K562 (cell line): ENCODE results near the gene LGI4. TPM values are rescaled to one million over a fixed set of nuclear protein-coding genes. Genes with fewer than 3 reads are reported as not detected.

Experiments
- ATAC-seq: fragments of 200-7000 bp; cut with Tn5 transposase; 3 replicates; pipeline ENCODE4 v1.9.1; 2020; ENCODE audit warnings: moderate library complexity
- BruUV-seq: library from RNA; stranded (reverse); fragments of 400-500 nt; replicated peaks from 2 replicates; lab custom pipeline; 2021; lab: Mats Ljungman, UMichigan
- CTCF ChIA-PET: fragments of 300-600 bp; formaldehyde crosslinking; extraction: SDS; loops from one replicate; lab custom pipeline; 2021; ENCODE audit warnings: low intra/inter-chr PET ratio; lab: Yijun Ruan, JAX
- POLR2A ChIA-PET: fragments of 300-600, 350-650 bp; sonication (Branson Sonifier 250); formaldehyde crosslinking; extraction: SDS; loops from one replicate; lab custom pipeline; 2021; ENCODE audit warnings: antibody characterized with exemption, inconsistent platforms; lab: Yijun Ruan, JAX
- DNase-seq, 4 experiments: peaks; one replicate each; pipeline versions ENCODE4 v3.0.0 to v3.0.0-alpha.2; 2011 to 2018; ENCODE audit warnings: low spot score in 3 of 4, mixed read lengths in 3 of 4; ENCODE audit errors: extremely low read depth in 1 of 4
- FAIRE-seq: peaks from 2 replicates; lab custom pipeline; 2011; peaks lifted over from hg19 to GRCh38; lab: Jason Lieb, UNC
- H2AFZ ChIP-seq: 2 replicates; pipeline ENCODE4 v1.6.0; 2011; ENCODE audit warnings: low read depth, low read length, control low read depth, inconsistent platforms
- H3K27ac ChIP-seq: fragments of 200-600 bp; 3 replicates; pipeline ENCODE4 v1.8.0; 2011; ENCODE audit warnings: low read depth, mild to moderate bottlenecking, control low read depth, inconsistent platforms, low read length, moderate library complexity, mixed read lengths; ENCODE audit errors: extremely low read depth
- H3K27me3 ChIP-seq, 2 experiments: fragments of 300-600 bp in 1 of 2; 2 replicates in 1 of 2; 3 replicates in 1 of 2; pipeline versions ENCODE4 v1.6.0 to v1.8.0; 2011; ENCODE audit warnings: inconsistent platforms in 2 of 2, low read length in 2 of 2, mild to moderate bottlenecking in 1 of 2, mixed read lengths in 1 of 2, moderate library complexity in 1 of 2; ENCODE audit not compliant: control insufficient read depth in 2 of 2, insufficient read depth in 2 of 2
- H3K36me3 ChIP-seq: fragments of 300-600 bp; 3 replicates; pipeline ENCODE4 v1.8.0; 2011; ENCODE audit warnings: mild to moderate bottlenecking, low read length, inconsistent platforms; ENCODE audit not compliant: control insufficient read depth, insufficient read depth
- H3K4me1 ChIP-seq, 2 experiments: fragments of 200-600 bp in 1 of 2; replicated peaks in 1 of 2; 2 replicates in 1 of 2; 3 replicates in 1 of 2; pipeline versions ENCODE4 v1.5.1 to v1.8.0; 2011; ENCODE audit warnings: inconsistent platforms in 2 of 2, low read length in 2 of 2, mild to moderate bottlenecking in 1 of 2, mixed read lengths in 1 of 2, moderate library complexity in 1 of 2; ENCODE audit not compliant: control insufficient read depth in 2 of 2, insufficient read depth in 2 of 2
- H3K4me2 ChIP-seq: 2 replicates; pipeline ENCODE4 v1.6.1; 2011; ENCODE audit warnings: low read length, control low read depth, inconsistent platforms, mixed read lengths; ENCODE audit not compliant: insufficient read depth
- H3K4me3 ChIP-seq: fragments of 200-600 bp; sonication (generic), shearing (Covaris generic); 2 replicates; pipeline ENCODE4 v1.5.1; 2016; ENCODE audit warnings: control low read depth, inconsistent platforms
- H3K79me2 ChIP-seq: fragments of 200-600 bp; 3 replicates; pipeline ENCODE4 v1.8.0; 2011; ENCODE audit warnings: low read length, inconsistent platforms; ENCODE audit not compliant: control insufficient read depth, insufficient read depth
- H3K9ac ChIP-seq, 2 experiments: 2 replicates each; pipeline versions ENCODE4 v1.6.0 to v1.6.1; 2011; ENCODE audit warnings: low read depth in 2 of 2, low read length in 2 of 2, control low read depth in 1 of 2, inconsistent platforms in 1 of 2, mild to moderate bottlenecking in 1 of 2, mixed read lengths in 1 of 2; ENCODE audit not compliant: insufficient read depth in 1 of 2
- H3K9me1 ChIP-seq: one replicate; pipeline ENCODE4 v1.6.0; 2011; ENCODE audit warnings: inconsistent platforms, mild to moderate bottlenecking, low read length, moderate library complexity; ENCODE audit not compliant: control insufficient read depth, insufficient read depth
- H3K9me3 ChIP-seq: replicated peaks from 2 replicates; pipeline ENCODE4 v1.5.1; 2011; ENCODE audit warnings: low read depth, low read length, inconsistent platforms; ENCODE audit not compliant: control insufficient read depth, insufficient read depth
- H4K20me1 ChIP-seq: replicated peaks from 2 replicates; pipeline ENCODE4 v1.6.1; 2011; ENCODE audit warnings: low read length, inconsistent platforms, mixed read lengths; ENCODE audit not compliant: control insufficient read depth, insufficient read depth
- WGBS: fragments of 100-300 bp; shearing (Covaris generic); methylation state at CpG from one replicate; pipeline ENCODE4 v1.1.6; 2016; ENCODE audit warnings: low coverage, mixed read lengths; ENCODE audit not compliant: insufficient coverage; ENCODE audit errors: missing lambda C conversion rate; 5-methylcytosine and 5-hydroxymethylcytosine counted together
- in situ Hi-C: fragments of 300-500 bp; cut with MboI; formaldehyde crosslinking; loops from 4 replicates; pipeline ENCODE4 v1.15.0; 2018; ENCODE audit warnings: inconsistent platforms, mixed read lengths
- intact Hi-C: fragments of 100-400 bp; cut with micrococcal nuclease; formaldehyde crosslinking; loops from 2 replicates; pipeline ENCODE4 v1.14.2; 2022
- polyA plus RNA-seq, 8 experiments: library from polyadenylated mRNA; depleted of rRNA in 4 of 8; stranded (reverse) in 5 of 8; unstranded in 3 of 8; fragments of >200 nt; fragmentation: Nextera tagmentation in 2 of 8; fragmentation: Illumina TruSeq in 1 of 8; extraction: Ambion mirVana in 2 of 8; extraction: Trizol in 1 of 8; gene quantifications; 2 replicates each; pipeline versions ENCODE4 v1.2.1 to v1.2.3, GENCODE V29; 2011 to 2014; ENCODE audit warnings: inconsistent platforms in 1 of 8, missing spikeins in 1 of 8
- total RNA-seq, 7 experiments: library from RNA; depleted of rRNA in 6 of 7; stranded (reverse); fragments of >200 nt in 6 of 7; fragmentation: Illumina TruSeq in 2 of 7; extraction: Trizol in 2 of 7; gene quantifications; 2 replicates each; pipeline versions ENCODE4 v1.2.1 to v1.2.3, GENCODE V29; 2011 to 2021; ENCODE audit warnings: low replicate concordance in 1 of 7
- TF ChIP-seq, protein P1 (sequence below): fragments of 450-650 bp; IDR thresholded peaks from 2 replicates; pipeline ENCODE4 v1.6.1; 2017; ENCODE audit warnings: mild to moderate bottlenecking, moderate library complexity
- TF ChIP-seq, protein P2 (sequence below): IDR thresholded peaks from 2 replicates; pipeline ENCODE4 v1.6.1; 2016; ENCODE audit warnings: missing genetic modification characterization, missing compliant biosample characterization

Gene LGI4
- total and polyA plus RNA-seq, 9 of the 15 experiments (the other 6 are each of a cell fraction or from before 2014, with no cell fraction given), result 0.14 to 0.30 (median 0.24) TPM; not detected in 4

GRCh38 chr19:35140207-35140961 lies 5.5 kb upstream of the LGI4 start:
- in situ Hi-C loops (no loop called here), intact Hi-C loops (loop anchor here (5.0 kb wide), 1 partner anchor 127 kb away; the partner anchor contains the start of gene USF2)
- H3K36me3 ChIP-seq, result no peaks in the 10 kb centered on the region
- peaks cover 13 to 60% of the 10 kb centered on the region in 2 experiments for H3K4me1 ChIP-seq
- H4K20me1 ChIP-seq, result peaks cover 16% of the 10 kb centered on the region
- no peaks in the 10 kb centered on the region for H3K9me1 ChIP-seq
- POLR2A ChIA-PET, result interaction anchor here (1.0 kb wide), 1 partner anchor 13 kb away, joined by 3 read pairs; no protein-coding TSS in a partner anchor
- CTCF ChIA-PET, result no interaction called here
- no peaks in the 10 kb centered on the region for H3K79me2 ChIP-seq
- H2AFZ ChIP-seq, result no peak overlapping the region
- TF ChIP-seq, protein P1, sequence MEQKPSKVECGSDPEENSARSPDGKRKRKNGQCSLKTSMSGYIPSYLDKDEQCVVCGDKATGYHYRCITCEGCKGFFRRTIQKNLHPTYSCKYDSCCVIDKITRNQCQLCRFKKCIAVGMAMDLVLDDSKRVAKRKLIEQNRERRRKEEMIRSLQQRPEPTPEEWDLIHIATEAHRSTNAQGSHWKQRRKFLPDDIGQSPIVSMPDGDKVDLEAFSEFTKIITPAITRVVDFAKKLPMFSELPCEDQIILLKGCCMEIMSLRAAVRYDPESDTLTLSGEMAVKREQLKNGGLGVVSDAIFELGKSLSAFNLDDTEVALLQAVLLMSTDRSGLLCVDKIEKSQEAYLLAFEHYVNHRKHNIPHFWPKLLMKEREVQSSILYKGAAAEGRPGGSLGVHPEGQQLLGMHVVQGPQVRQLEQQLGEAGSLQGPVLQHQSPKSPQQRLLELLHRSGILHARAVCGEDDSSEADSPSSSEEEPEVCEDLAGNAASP, result no peak
- TF ChIP-seq, protein P2, sequence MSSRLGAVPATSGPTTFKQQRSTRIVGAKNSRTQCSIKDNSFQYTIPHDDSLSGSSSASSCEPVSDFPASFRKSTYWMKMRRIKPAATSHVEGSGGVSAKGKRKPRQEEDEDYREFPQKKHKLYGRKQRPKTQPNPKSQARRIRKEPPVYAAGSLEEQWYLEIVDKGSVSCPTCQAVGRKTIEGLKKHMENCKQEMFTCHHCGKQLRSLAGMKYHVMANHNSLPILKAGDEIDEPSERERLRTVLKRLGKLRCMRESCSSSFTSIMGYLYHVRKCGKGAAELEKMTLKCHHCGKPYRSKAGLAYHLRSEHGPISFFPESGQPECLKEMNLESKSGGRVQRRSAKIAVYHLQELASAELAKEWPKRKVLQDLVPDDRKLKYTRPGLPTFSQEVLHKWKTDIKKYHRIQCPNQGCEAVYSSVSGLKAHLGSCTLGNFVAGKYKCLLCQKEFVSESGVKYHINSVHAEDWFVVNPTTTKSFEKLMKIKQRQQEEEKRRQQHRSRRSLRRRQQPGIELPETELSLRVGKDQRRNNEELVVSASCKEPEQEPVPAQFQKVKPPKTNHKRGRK (tag), result peak; percentile 50; the same call in 1 of the 2 replicates
- no TSS peak for BruUV-seq
- no peak for DNase-seq
- H3K27ac ChIP-seq, result no peak overlapping the region
- no peaks in the 10 kb centered on the region for H3K9me3 ChIP-seq
- no peaks in the 10 kb centered on the region; a peak in 2 of 5 replicates for H3K27me3 ChIP-seq
- no peak for ATAC-seq
- H3K9ac ChIP-seq, result no peak overlapping the region; a peak in 1 of 4 replicates
- 24% methylated on average over 12 of the region's 12 CpGs for WGBS
- no peak overlapping the region for H3K4me2 ChIP-seq
- no peak overlapping the region for H3K4me3 ChIP-seq
- no peak for FAIRE-seq
